Progenitor cell of endocrine pancreas (in vitro differentiated cells): ENCODE data around the gene PTRH2. TPM values are rescaled to one million over a fixed set of nuclear protein-coding genes. Genes with fewer than 3 reads are reported as not detected.
A peak's percentile ranks its signal among the peaks of the same experiment; 100 is the strongest.

Experiments
- DNase-seq: peaks from one replicate; pipeline ENCODE4 v3.0.0; 2021; ENCODE audit warnings: low spot score; ENCODE audit not compliant: unreplicated experiment
- H3K27ac Mint-ChIP-seq: 2 replicates; pipeline ENCODE4 v1.8.0; 2021; ENCODE audit warnings: mild to moderate bottlenecking, moderate library complexity, mixed read lengths
- H3K27me3 Mint-ChIP-seq: 2 replicates; pipeline ENCODE4 v1.8.0; 2021; ENCODE audit warnings: mixed read lengths
- H3K36me3 Mint-ChIP-seq: 2 replicates; pipeline ENCODE4 v1.8.0; 2022; ENCODE audit warnings: mixed read lengths; ENCODE audit not compliant: insufficient read depth
- H3K4me1 Mint-ChIP-seq: 2 replicates; pipeline ENCODE4 v1.8.0; 2021; ENCODE audit warnings: low read depth, mixed read lengths
- H3K4me3 Mint-ChIP-seq: 2 replicates; pipeline ENCODE4 v1.8.0; 2021; ENCODE audit warnings: low read depth, mild to moderate bottlenecking, moderate library complexity, mixed read lengths
- H3K9me3 Mint-ChIP-seq: 2 replicates; pipeline ENCODE4 v1.8.0; 2021; ENCODE audit warnings: low read depth, mixed read lengths
- total RNA-seq: library from RNA; stranded (reverse); gene quantifications from 2 replicates; pipeline ENCODE4 v1.2.1, GENCODE V29; 2021
- TF ChIP-seq, protein P1 (sequence below): fragments of 200-600 bp; sonication (generic); IDR thresholded peaks from one replicate; pipeline ENCODE4 v1.5.0; 2021; ENCODE audit warnings: antibody characterized with exemption, mild to moderate bottlenecking; ENCODE audit not compliant: unreplicated experiment

Gene PTRH2
- total RNA-seq, 1 donor from 2014 or later, result 19.2 TPM

DNA sequence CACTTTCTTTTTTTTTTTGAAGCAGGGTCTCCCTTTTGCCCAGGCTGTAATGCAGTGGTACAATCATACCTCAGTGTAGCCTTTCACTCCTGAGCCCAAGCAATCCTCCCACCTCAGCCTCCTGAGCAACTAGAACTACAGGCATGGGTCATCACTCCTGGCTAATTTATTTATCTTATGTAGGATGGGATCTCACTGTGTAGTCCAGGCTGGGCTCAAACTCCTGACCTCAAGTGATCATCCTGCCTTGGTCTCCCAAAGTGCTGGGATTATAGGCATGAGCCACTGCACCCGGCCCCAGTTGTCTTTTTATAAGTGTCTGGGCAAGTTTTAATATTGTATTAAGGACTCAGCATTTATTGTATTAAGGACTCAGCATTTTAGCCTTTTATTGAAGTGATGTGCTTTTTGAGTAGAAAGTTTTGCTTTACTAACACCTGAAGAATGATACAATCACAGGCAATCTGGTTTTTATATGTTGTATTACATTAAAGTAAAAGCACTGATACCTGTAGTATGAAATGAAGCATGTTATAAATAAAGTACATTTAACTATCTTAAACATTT, 23.1 kb upstream of the PTRH2 start:
- Mint-ChIP-seq H3K36me3 (peaks cover 5% of the 10 kb centered on the region), H3K4me1 (peaks cover 2% of the 10 kb centered on the region), H3K4me3 (no peak overlapping the region), H3K9me3 (no peaks in the 10 kb centered on the region), H3K27me3 (no peaks in the 10 kb centered on the region), H3K27ac (no peak overlapping the region)
- DNase-seq, result no peak
- TF ChIP-seq, protein P1, sequence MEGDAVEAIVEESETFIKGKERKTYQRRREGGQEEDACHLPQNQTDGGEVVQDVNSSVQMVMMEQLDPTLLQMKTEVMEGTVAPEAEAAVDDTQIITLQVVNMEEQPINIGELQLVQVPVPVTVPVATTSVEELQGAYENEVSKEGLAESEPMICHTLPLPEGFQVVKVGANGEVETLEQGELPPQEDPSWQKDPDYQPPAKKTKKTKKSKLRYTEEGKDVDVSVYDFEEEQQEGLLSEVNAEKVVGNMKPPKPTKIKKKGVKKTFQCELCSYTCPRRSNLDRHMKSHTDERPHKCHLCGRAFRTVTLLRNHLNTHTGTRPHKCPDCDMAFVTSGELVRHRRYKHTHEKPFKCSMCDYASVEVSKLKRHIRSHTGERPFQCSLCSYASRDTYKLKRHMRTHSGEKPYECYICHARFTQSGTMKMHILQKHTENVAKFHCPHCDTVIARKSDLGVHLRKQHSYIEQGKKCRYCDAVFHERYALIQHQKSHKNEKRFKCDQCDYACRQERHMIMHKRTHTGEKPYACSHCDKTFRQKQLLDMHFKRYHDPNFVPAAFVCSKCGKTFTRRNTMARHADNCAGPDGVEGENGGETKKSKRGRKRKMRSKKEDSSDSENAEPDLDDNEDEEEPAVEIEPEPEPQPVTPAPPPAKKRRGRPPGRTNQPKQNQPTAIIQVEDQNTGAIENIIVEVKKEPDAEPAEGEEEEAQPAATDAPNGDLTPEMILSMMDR, result no peak

DNA sequence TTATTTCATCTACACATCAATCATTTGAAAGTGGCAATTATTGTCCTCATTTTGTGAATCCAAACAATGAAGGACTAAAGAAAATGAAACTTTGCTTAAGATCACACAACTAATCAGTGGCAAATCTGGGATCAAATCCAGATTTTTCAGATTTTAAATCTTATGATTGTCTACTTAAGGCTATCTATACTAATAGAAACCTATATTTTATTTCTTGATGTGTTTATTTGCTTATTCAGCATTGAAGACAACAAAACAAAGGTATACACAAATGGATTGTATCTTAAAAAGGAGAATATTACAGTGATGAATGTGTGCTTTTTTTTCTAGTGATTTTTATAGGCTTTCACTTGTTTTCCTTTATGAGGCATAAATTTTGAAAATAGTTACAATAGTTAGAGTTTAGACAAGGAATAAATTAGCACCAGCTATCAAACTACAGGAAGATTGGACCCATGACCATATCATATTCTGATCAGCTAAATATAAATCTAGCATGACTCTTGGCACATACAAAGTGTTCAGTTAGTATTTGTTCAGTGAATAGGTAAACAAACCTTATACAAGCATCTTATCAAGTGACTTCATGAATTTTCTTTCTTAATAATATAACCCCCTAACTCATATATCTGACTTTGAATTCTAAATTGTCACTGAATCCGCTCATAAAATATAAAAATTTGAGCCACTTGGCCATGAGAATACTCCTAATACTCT, 20.7 kb upstream of the PTRH2 start:
- H3K9me3 Mint-ChIP-seq, result no peaks in the 10 kb centered on the region
- no peak overlapping the region for H3K27ac Mint-ChIP-seq
- no peak for DNase-seq
- H3K4me3 Mint-ChIP-seq, result no peak overlapping the region
- H3K4me1 Mint-ChIP-seq, result peaks cover 7% of the 10 kb centered on the region
- H3K27me3 Mint-ChIP-seq, result no peaks in the 10 kb centered on the region
- TF ChIP-seq, protein P1, result no peak
- peaks cover 4% of the 10 kb centered on the region for H3K36me3 Mint-ChIP-seq

DNA sequence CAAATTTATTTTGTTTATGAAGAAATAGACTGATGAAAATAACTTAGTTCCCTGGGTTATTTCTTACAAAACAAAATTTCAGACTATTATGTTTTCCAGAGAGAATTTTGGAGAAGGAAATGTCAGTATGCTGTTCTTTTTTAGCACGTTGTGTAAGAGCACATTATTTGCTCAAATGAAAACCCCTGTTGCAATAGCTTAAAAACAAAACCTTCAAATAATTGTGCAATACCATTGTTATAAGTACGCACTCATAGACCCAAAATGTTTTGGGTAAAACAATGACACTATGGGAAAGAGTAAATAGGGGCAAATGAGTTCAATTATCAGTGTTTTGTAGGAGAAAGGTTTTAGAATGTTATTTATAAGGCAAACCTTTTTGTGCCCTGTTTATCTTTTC, 18.5 kb upstream of the PTRH2 start:
- H3K9me3 Mint-ChIP-seq, result no peaks in the 10 kb centered on the region
- peaks cover 2% of the 10 kb centered on the region for H3K36me3 Mint-ChIP-seq
- H3K27ac Mint-ChIP-seq, result no peak overlapping the region
- TF ChIP-seq, protein P1, result no peak
- H3K4me1 Mint-ChIP-seq, result peaks cover 7% of the 10 kb centered on the region
- DNase-seq, result no peak
- no peaks in the 10 kb centered on the region for H3K27me3 Mint-ChIP-seq
- H3K4me3 Mint-ChIP-seq, result no peak overlapping the region

DNA sequence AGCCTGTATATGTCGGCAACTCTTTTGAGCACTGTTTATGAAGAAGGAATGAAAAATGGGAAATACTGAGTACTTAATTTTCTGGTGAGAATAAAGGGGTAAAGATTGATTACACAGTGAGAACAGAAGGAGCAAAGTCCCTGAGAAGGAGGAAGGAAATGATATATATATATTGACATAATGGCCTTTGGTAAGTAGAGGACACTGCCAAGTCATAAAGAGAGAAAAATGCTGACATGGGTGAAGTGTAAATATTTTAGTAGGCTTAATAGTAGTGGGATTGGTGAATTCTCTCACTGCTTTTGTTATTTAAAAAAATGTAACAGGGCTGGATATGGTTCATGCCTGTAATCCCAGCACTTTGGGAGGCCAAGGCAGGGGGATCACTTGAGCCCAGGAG, 16.4 kb upstream of the PTRH2 start:
- TF ChIP-seq, protein P1, result no peak
- H3K4me3 Mint-ChIP-seq, result no peak overlapping the region
- H3K27me3 Mint-ChIP-seq, result no peaks in the 10 kb centered on the region
- no peak for DNase-seq
- no peaks in the 10 kb centered on the region for H3K9me3 Mint-ChIP-seq
- H3K4me1 Mint-ChIP-seq, result peaks cover 7% of the 10 kb centered on the region
- no peaks in the 10 kb centered on the region for H3K36me3 Mint-ChIP-seq
- H3K27ac Mint-ChIP-seq, result peak overlapping the region; percentile 1

DNA sequence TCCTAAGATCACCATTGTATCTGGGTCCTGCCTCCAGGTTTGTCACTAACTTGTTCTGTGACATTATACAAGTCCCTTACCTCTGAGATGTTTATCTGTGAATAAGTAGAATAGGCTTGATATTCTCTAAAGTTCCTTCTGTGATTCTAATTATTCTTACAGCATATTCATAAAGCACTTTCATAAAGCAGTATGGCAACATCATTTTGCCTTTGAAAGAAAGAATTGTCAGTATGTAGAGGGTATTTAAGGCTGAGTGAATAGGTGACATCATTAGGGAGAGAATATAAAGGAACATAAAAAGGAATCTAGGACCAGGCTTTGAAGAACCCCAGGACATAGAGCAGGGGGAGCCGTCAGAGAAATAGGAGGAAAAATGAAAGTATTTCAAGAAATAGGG, 15.8 kb upstream of the PTRH2 start:
- Mint-ChIP-seq H3K27ac (peak overlapping the region; percentile 1), H3K4me1 (peaks cover 7% of the 10 kb centered on the region), H3K9me3 (no peaks in the 10 kb centered on the region), H3K36me3 (no peaks in the 10 kb centered on the region), H3K4me3 (no peak overlapping the region), H3K27me3 (no peaks in the 10 kb centered on the region)
- DNase-seq, result no peak
- TF ChIP-seq, protein P1, result no peak
